Astrocyte (in vitro differentiated cells and primary cell): ENCODE data around the gene ASXL1. TPM values are rescaled to one million over a fixed set of nuclear protein-coding genes. Genes with fewer than 3 reads are reported as not detected.

ENCODE experiments used
- DNase-seq: peaks from one replicate; pipeline ENCODE4 v3.0.0-alpha.2; 2010; ENCODE audit warnings: low read depth
- FAIRE-seq: peaks from 2 replicates; lab custom pipeline; 2011; peaks lifted over from hg19 to GRCh38; lab: Jason Lieb, UNC
- H2AFZ ChIP-seq: 2 replicates; pipeline ENCODE4 v1.6.0; 2012; ENCODE audit warnings: low read depth, low read length, inconsistent platforms
- H3K27ac ChIP-seq: 2 replicates; pipeline ENCODE4 v1.5.1; 2011; ENCODE audit warnings: low read depth, low read length, inconsistent platforms
- H3K27me3 ChIP-seq: 2 replicates; pipeline ENCODE4 v1.6.0; 2011; ENCODE audit warnings: low read length, inconsistent platforms; ENCODE audit not compliant: insufficient read depth
- H3K36me3 ChIP-seq: 2 replicates; pipeline ENCODE4 v1.5.1; 2011; ENCODE audit warnings: low read length, inconsistent platforms; ENCODE audit not compliant: insufficient read depth
- H3K4me1 ChIP-seq: 2 replicates; pipeline ENCODE4 v1.5.1; 2011; ENCODE audit warnings: low read length, inconsistent platforms; ENCODE audit not compliant: insufficient read depth
- H3K4me2 ChIP-seq: 2 replicates; pipeline ENCODE4 v1.6.0; 2012; ENCODE audit warnings: low read length, inconsistent platforms
- H3K4me3 ChIP-seq: 2 replicates; pipeline ENCODE4 v1.5.1; 2011; ENCODE audit warnings: low read depth, mild to moderate bottlenecking, low read length, inconsistent platforms; ENCODE audit not compliant: insufficient read depth
- H3K79me2 ChIP-seq: 2 replicates; pipeline ENCODE4 v1.6.0; 2012; ENCODE audit warnings: mild to moderate bottlenecking, low read length, inconsistent platforms; ENCODE audit not compliant: insufficient read depth
- H3K9ac ChIP-seq: 2 replicates; pipeline ENCODE4 v1.6.0; 2012; ENCODE audit warnings: mild to moderate bottlenecking, low read length, inconsistent platforms
- H3K9me3 ChIP-seq: 2 replicates; pipeline ENCODE4 v1.5.1; 2012; ENCODE audit warnings: low read depth, mild to moderate bottlenecking, low read length, inconsistent platforms; ENCODE audit not compliant: insufficient read depth
- H4K20me1 ChIP-seq: 2 replicates; pipeline ENCODE4 v1.6.0; 2012; ENCODE audit warnings: low read length, inconsistent platforms; ENCODE audit not compliant: insufficient read depth
- H3K27ac Mint-ChIP-seq: one replicate; pipeline ENCODE4 v1.8.0; 2021; ENCODE audit warnings: mild to moderate bottlenecking, mixed read lengths; ENCODE audit not compliant: unreplicated experiment
- H3K27me3 Mint-ChIP-seq: one replicate; pipeline ENCODE4 v1.8.0; 2021; ENCODE audit warnings: low read depth, mixed read lengths; ENCODE audit not compliant: unreplicated experiment
- H3K36me3 Mint-ChIP-seq: one replicate; pipeline ENCODE4 v1.8.0; 2021; ENCODE audit warnings: low read depth, mixed read lengths; ENCODE audit not compliant: unreplicated experiment
- H3K4me1 Mint-ChIP-seq: one replicate; pipeline ENCODE4 v1.8.0; 2021; ENCODE audit warnings: low read depth, mixed read lengths; ENCODE audit not compliant: unreplicated experiment
- H3K4me3 Mint-ChIP-seq: one replicate; pipeline ENCODE4 v1.8.0; 2021; ENCODE audit warnings: mild to moderate bottlenecking, moderate library complexity, mixed read lengths; ENCODE audit not compliant: unreplicated experiment
- H3K9me3 Mint-ChIP-seq: one replicate; pipeline ENCODE4 v1.8.0; 2021; ENCODE audit warnings: mild to moderate bottlenecking, mixed read lengths; ENCODE audit not compliant: unreplicated experiment
- EZH2 ChIP-seq: IDR thresholded peaks from 2 replicates; pipeline ENCODE4 v1.6.1; 2012; ENCODE audit warnings: mild to moderate bottlenecking, low read length, inconsistent platforms; ENCODE audit not compliant: insufficient read depth
- total RNA-seq: library from RNA; stranded (reverse); gene quantifications from 2 replicates; pipeline ENCODE4 v1.2.1, GENCODE V29; 2021
- TF ChIP-seq, protein P1 (sequence below): IDR thresholded peaks from 2 replicates; pipeline ENCODE4 v1.5.1; 2011; ENCODE audit warnings: low read depth, mild to moderate bottlenecking, inconsistent platforms, low read length, moderate library complexity; ENCODE audit not compliant: insufficient read depth

The ASXL1 gene
- total RNA-seq, 1 donor from 2014 or later, result 62.4 TPM

DNA sequence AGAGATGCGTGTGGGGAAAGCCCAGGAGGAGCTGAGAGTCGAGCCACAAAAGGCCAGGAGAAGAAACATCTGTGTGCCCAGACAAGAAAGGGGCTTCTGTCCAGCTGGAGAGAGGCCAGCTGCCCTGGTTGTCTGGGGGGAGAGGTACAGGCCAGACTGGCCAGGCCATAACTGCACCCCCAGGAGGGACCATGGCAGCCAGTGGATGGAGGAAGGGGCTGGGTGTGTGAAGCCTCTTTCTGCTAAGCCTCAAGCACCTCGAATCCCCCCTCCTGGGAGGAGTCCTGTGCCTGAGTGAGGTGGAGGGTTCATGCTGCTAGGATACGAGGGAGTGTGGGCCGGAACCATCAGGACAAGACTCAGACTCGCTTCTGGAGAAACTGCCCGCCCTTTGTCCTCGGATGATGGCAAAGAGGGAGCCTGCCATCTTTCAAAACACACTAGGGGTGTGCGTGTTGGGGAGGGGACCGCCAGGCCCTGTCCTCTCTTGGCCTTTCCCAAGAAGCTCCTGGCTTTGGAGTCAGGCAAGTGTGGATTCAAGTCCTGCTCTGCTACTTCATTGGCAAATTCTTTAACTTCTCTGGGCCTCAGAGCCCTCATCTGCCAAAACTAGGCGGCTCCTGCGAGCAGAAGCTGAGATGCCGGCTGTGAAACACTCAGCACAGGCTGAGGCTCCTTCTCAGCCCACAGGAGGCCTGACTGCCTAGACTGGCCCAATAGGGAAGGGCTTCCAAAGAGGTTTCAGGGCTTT lies 90.3 kb downstream of the ASXL1 start:
- H3K36me3 ChIP-seq, result peaks cover 32% of the 10 kb centered on the region
- H2AFZ ChIP-seq, result no peak overlapping the region
- no peak overlapping the region for H3K4me2 ChIP-seq
- Mint-ChIP-seq H3K9me3 (no peaks in the 10 kb centered on the region), H3K27ac (no peak overlapping the region), H3K36me3 (peaks cover 36% of the 10 kb centered on the region), H3K27me3 (no peaks in the 10 kb centered on the region), H3K4me3 (no peak overlapping the region), H3K4me1 (peaks cover 23% of the 10 kb centered on the region)
- TF ChIP-seq, protein P1, sequence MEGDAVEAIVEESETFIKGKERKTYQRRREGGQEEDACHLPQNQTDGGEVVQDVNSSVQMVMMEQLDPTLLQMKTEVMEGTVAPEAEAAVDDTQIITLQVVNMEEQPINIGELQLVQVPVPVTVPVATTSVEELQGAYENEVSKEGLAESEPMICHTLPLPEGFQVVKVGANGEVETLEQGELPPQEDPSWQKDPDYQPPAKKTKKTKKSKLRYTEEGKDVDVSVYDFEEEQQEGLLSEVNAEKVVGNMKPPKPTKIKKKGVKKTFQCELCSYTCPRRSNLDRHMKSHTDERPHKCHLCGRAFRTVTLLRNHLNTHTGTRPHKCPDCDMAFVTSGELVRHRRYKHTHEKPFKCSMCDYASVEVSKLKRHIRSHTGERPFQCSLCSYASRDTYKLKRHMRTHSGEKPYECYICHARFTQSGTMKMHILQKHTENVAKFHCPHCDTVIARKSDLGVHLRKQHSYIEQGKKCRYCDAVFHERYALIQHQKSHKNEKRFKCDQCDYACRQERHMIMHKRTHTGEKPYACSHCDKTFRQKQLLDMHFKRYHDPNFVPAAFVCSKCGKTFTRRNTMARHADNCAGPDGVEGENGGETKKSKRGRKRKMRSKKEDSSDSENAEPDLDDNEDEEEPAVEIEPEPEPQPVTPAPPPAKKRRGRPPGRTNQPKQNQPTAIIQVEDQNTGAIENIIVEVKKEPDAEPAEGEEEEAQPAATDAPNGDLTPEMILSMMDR, result no peak
- TF ChIP-seq EZH2, result no peak
- no peak overlapping the region for H3K9ac ChIP-seq
- DNase-seq, result no peak
- peaks cover 14% of the 10 kb centered on the region for H3K79me2 ChIP-seq
- peaks cover 85% of the 10 kb centered on the region for H4K20me1 ChIP-seq
- no peaks in the 10 kb centered on the region for H3K4me1 ChIP-seq
- no peak for FAIRE-seq
- no peaks in the 10 kb centered on the region for H3K9me3 ChIP-seq
- H3K4me3 ChIP-seq, result no peak overlapping the region
- H3K27me3 ChIP-seq, result no peaks in the 10 kb centered on the region
- no peak overlapping the region for H3K27ac ChIP-seq

DNA sequence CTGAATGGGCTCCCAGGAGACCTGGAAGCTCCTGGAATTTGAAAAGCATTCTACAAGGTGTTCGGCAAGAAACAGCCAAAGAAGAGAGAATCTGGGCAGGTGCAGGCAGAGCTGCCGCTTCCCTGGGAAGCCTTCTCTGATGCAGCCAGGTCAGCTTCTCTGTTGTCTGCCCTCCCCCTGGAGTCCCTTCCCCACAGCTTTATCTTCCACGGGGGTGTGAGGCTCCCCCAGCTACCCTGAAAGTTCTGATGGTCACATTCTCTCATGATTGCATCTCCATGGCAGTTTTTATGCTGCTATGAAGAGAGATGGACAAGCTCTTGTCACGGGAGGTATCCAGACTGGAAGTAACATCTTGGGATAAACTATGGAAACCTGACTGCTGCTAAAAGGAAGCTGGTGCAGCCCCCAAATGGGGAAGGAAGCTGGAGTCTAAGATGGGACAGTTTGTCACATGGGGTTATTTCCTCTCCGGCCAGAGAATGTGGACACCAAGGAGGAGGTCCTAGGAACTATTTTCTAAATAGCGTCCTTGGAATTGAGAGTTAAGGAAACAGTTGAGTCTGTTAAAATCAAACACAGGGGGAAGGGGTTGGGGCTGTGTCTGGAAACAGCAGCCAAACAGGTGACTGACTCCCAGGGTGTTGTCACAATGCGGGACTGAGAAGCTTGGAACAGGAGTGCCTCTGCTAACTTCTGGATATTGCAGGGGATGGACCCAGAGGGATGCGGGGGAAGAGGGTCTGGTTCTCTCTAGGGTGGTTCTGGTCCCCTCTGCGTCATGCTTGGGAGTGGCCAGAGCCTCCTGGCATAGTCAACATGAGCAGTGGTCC lies 91.1 kb downstream of the ASXL1 start:
- Histone ChIP-seq H3K4me1 (no peaks in the 10 kb centered on the region), H4K20me1 (peaks cover 84% of the 10 kb centered on the region), H3K9me3 (no peaks in the 10 kb centered on the region), H3K4me2 (no peak overlapping the region), H3K79me2 (peaks cover 19% of the 10 kb centered on the region), H3K4me3 (no peak overlapping the region), H2AFZ (no peak overlapping the region), H3K9ac (no peak overlapping the region), H3K27ac (no peak overlapping the region), H3K36me3 (peaks cover 32% of the 10 kb centered on the region), H3K27me3 (no peaks in the 10 kb centered on the region)
- no peak for FAIRE-seq
- Mint-ChIP-seq H3K36me3 (peaks cover 32% of the 10 kb centered on the region), H3K9me3 (no peaks in the 10 kb centered on the region), H3K4me1 (peaks cover 19% of the 10 kb centered on the region), H3K27me3 (no peaks in the 10 kb centered on the region), H3K27ac (no peak overlapping the region), H3K4me3 (no peak overlapping the region)
- TF ChIP-seq, protein P1, result no peak
- DNase-seq, result no peak
